ENCODE results near the gene WDR5.

WDR5 gene

GRCh38 chr9:134190232-134191121 lies 54.6 kb downstream of the WDR5 start:
- no peak overlapping the region for H3K4me3 ChIP-seq (ENCODE audit: low read length)
- no peak for DNase-seq (ENCODE audit: low read depth)
- no peak for TF ChIP-seq CTCF (conservative IDR thresholded peaks at IDR 0.05; ENCODE audit: low read length)

- no peak for DNase-seq (ENCODE audit: low read depth)
- H3K4me3 ChIP-seq (ENCODE audit: low read length) = no peak overlapping the region
- no peak for TF ChIP-seq CTCF (conservative IDR thresholded peaks at IDR 0.05; ENCODE audit: low read length)
These were observed 55.8 kb downstream of the WDR5 start for GRCh38 chr9:134191455-134192209.

GRCh38 chr9:134192311-134192950 lies 56.5 kb downstream of the WDR5 start:
- no peak overlapping the region for H3K4me3 ChIP-seq (ENCODE audit: low read length)
- no peak for TF ChIP-seq CTCF (conservative IDR thresholded peaks at IDR 0.05; ENCODE audit: low read length)
- no peak for DNase-seq (ENCODE audit: low read depth)

GRCh38 chr9:134192951-134193731 lies 57.3 kb downstream of the WDR5 start:
- H3K4me3 ChIP-seq (ENCODE audit: low read length) = no peak overlapping the region
- TF ChIP-seq CTCF (conservative IDR thresholded peaks at IDR 0.05; ENCODE audit: low read length) = no peak
- no peak for DNase-seq (ENCODE audit: low read depth)

GRCh38 chr9:134193912-134194535 lies 58.1 kb downstream of the WDR5 start:
- H3K4me3 ChIP-seq (ENCODE audit: low read length) = no peak overlapping the region
- no peak for TF ChIP-seq CTCF (conservative IDR thresholded peaks at IDR 0.05; ENCODE audit: low read length)
- DNase-seq (ENCODE audit: low read depth) = no peak

- no peak for TF ChIP-seq CTCF (conservative IDR thresholded peaks at IDR 0.05; ENCODE audit: low read length)
- no peak for DNase-seq (ENCODE audit: low read depth)
- H3K4me3 ChIP-seq (ENCODE audit: low read length) = no peak overlapping the region
These were observed 59.7 kb downstream of the WDR5 start for GRCh38 chr9:134195558-134195957.
